RWPE1 (cell line): ENCODE measurements around the gene IAPP.

Experiments
- CTCF ChIA-PET: fragments of 350-600 bp; sonication (Branson Sonifier 250); formaldehyde crosslinking; extraction: SDS; loops from one replicate; lab custom pipeline; 2021; lab: Yijun Ruan, JAX
- POLR2A ChIA-PET: fragments of 400-600 bp; formaldehyde crosslinking; extraction: SDS; loops from one replicate; lab custom pipeline; 2020; ENCODE audit warnings: antibody characterized with exemption; ENCODE audit not compliant: low non-redundant PET; lab: Yijun Ruan, JAX
- DNase-seq: peaks from one replicate; pipeline ENCODE4 v3.0.0; 2012; ENCODE audit warnings: low spot score
- H3K27ac ChIP-seq: fragments of 450-650 bp; 2 replicates; pipeline ENCODE4 v1.5.1; 2017
- CTCF ChIP-seq: fragments of 450-650 bp; conservative IDR thresholded peaks from 2 replicates; pipeline ENCODE4 v1.5.1; 2017; ENCODE audit warnings: low read depth, mild to moderate bottlenecking

The IAPP gene

DNA sequence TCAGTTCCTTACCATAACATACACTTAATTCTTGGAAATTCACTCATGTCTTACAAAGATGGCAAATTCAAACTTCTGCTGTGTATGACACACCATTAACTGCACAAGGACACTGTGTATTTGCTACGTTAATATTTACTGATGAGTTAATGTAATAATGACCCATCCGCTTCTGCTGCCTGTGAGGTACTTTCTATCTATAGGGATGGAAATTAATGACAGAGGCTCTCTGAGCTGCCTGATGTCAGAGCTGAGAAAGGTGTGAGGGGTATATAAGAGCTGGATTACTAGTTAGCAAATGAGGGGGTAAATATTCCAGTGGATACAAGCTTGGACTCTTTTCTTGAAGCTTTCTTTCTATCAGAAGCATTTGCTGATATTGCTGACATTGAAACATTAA lies at the start of gene IAPP:
TSS of gene IAPP (plus strand) at position 301 of the 400 bp plus-strand sequence. CDS start 450 bp downstream, outside the sequence.
- POLR2A ChIA-PET: no interaction called here

GRCh38 chr12:21323736-21324135 lies 49.0 kb upstream of the IAPP start:
- no peak for TF ChIP-seq CTCF
- ChIA-PET CTCF (no interaction called here), POLR2A (no interaction called here)
- no peak for DNase-seq
- no peak overlapping the region for H3K27ac ChIP-seq

More for the DNA sequence above, at the start of gene IAPP:
- no peak within 1 kb of the TSS for H3K27ac ChIP-seq
- DNase-seq: no peak
- no peak for TF ChIP-seq CTCF
- CTCF ChIA-PET: interaction anchor here (0.6 kb wide), 1 partner anchor 194 kb away, joined by 3 read pairs; no protein-coding TSS in a partner anchor

DNA sequence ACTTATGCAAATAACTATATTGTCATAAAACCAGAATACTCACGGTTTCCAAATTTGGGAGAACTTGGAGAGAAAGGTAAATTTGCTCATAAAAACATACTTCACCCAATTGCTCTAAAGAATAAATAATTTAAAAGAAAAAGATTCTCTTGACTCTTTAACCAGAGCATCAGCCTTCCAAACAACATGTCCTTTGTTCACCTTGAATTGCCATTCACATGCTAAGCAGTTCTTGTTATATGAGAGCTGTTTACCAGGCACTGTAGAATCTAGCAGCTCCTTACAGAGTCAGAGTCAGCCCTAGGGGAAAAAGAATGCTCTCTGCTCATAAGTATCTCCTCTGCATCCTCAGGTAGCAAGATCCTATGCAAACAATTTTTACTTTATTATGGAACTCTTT lies 48.2 kb upstream of the IAPP start:
- TF ChIP-seq CTCF: no peak

GRCh38 chr12:21328578-21328977 lies 44.1 kb upstream of the IAPP start:
- ChIA-PET CTCF (no interaction called here), POLR2A (no interaction called here)
- no peak for TF ChIP-seq CTCF
- H3K27ac ChIP-seq: no peak overlapping the region
- no peak for DNase-seq

More for the DNA sequence above, 48.2 kb upstream of the IAPP start:
- no peak overlapping the region for H3K27ac ChIP-seq
- CTCF ChIA-PET: no interaction called here
- POLR2A ChIA-PET: no interaction called here
- no peak for DNase-seq

DNA sequence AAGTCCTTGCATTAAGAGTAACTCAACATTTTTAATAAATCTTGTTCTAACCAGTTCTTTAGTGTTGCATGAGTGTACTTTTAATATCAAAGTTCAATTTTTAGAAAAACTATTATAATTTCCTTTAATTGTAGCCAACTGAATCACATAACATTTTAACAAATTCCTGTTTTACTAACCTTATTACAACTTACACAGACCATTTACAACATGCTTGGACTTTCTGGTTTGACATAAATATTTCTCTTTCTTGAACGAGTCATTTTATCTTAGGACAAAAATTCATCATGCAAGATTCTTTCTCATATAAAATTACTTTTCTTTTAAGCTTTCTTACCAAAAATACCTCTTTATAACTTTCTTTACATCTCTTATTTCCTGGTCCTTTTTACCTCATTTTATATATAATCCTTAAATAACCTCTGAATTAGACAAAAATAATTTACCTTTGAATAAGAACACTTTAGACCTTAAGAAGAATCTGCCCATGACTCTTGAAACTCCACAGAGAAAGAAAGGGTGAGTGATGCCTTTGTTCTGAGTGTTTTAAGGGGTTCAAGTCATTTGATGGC lies 41.9 kb upstream of the IAPP start:
- CTCF ChIA-PET: no interaction called here
- DNase-seq: no peak
- no peak for TF ChIP-seq CTCF

GRCh38 chr12:21334771-21335325 lies 37.9 kb upstream of the IAPP start, which contains the start of gene SLCO1A2:
Gene SLCO1A2 (minus strand): TSS chr12:21334917. CDS start chr12:21334647, 270 bp downstream.
- no peak for TF ChIP-seq CTCF
- POLR2A ChIA-PET: no interaction called here
- H3K27ac ChIP-seq: no peak within 1 kb of the TSS
- DNase-seq: no peak
- CTCF ChIA-PET: no interaction called here

More for the DNA sequence above, 41.9 kb upstream of the IAPP start:
- no peak overlapping the region for H3K27ac ChIP-seq
- POLR2A ChIA-PET: no interaction called here
